Measurements from ENCODE around the gene TMUB1. TPM values are rescaled to one million over a fixed set of nuclear protein-coding genes. Genes with fewer than 3 reads are reported as not detected.
A peak's percentile ranks its signal among the peaks of the same experiment; 100 is the strongest.

The TMUB1 gene
- total and polyA plus RNA-seq, 9 of the 15 experiments (the other 6 are each of a cell fraction or from before 2014, with no cell fraction given), result 0.14 to 241 (median 74.1) TPM

GRCh38 chr7:151056283-151056665 is 27.0 kb downstream of the TMUB1 start (continued):
- peak; percentile 57 for TF ChIP-seq USF1 (CRISPR knock-in tag; IDR thresholded peaks at IDR 0.05)
- no peak for TF ChIP-seq HDGF (IDR thresholded peaks at IDR 0.05)
- TF ChIP-seq NR2C1 (IDR thresholded peaks at IDR 0.05), result no peak
- peak; percentile 84 for TF ChIP-seq NR2C1 (tag; IDR thresholded peaks at IDR 0.05)
- no peak for TF ChIP-seq NR2C2 (CRISPR knock-in tag; IDR thresholded peaks at IDR 0.05)
- peak; percentile 58; the same call in 1 of the 2 replicates for TF ChIP-seq NR2C2 (tag; IDR thresholded peaks at IDR 0.05)
- peak; percentile 39; the same call in 1 of the 2 replicates for TF ChIP-seq MBD2 (IDR thresholded peaks at IDR 0.05; ENCODE audit: borderline replicate concordance, low read depth)
- TF ChIP-seq SMARCB1 (IDR thresholded peaks at IDR 0.05; ENCODE audit: insufficient read length, low read depth), result no peak
- peak; percentile 53; the same call in 1 of the 2 replicates for TF ChIP-seq NFE2 (IDR thresholded peaks at IDR 0.05; ENCODE audit: low read depth)
- no peak for TF ChIP-seq JUNB (CRISPR knock-in tag; conservative IDR thresholded peaks at IDR 0.05)
- TF ChIP-seq L3MBTL2 (IDR thresholded peaks at IDR 0.05), result peak; percentile 93
- TF ChIP-seq XRCC4 (IDR thresholded peaks at IDR 0.05; ENCODE audit: extremely low read depth, insufficient read depth, insufficient read length), result no peak
- TF ChIP-seq TOE1 (IDR thresholded peaks at IDR 0.05; ENCODE audit: borderline replicate concordance), result no peak
- no peak; the same call in 1 of the 2 replicates for TF ChIP-seq TOE1 (CRISPR knock-in tag; IDR thresholded peaks at IDR 0.05; ENCODE audit: borderline replicate concordance, low read depth)
- TF ChIP-seq, protein P1, sequence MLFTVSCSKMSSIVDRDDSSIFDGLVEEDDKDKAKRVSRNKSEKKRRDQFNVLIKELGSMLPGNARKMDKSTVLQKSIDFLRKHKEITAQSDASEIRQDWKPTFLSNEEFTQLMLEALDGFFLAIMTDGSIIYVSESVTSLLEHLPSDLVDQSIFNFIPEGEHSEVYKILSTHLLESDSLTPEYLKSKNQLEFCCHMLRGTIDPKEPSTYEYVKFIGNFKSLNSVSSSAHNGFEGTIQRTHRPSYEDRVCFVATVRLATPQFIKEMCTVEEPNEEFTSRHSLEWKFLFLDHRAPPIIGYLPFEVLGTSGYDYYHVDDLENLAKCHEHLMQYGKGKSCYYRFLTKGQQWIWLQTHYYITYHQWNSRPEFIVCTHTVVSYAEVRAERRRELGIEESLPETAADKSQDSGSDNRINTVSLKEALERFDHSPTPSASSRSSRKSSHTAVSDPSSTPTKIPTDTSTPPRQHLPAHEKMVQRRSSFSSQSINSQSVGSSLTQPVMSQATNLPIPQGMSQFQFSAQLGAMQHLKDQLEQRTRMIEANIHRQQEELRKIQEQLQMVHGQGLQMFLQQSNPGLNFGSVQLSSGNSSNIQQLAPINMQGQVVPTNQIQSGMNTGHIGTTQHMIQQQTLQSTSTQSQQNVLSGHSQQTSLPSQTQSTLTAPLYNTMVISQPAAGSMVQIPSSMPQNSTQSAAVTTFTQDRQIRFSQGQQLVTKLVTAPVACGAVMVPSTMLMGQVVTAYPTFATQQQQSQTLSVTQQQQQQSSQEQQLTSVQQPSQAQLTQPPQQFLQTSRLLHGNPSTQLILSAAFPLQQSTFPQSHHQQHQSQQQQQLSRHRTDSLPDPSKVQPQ (CRISPR knock-in tag; IDR thresholded peaks at IDR 0.05; ENCODE audit: borderline replicate concordance), result no peak
- TF ChIP-seq, protein P2, sequence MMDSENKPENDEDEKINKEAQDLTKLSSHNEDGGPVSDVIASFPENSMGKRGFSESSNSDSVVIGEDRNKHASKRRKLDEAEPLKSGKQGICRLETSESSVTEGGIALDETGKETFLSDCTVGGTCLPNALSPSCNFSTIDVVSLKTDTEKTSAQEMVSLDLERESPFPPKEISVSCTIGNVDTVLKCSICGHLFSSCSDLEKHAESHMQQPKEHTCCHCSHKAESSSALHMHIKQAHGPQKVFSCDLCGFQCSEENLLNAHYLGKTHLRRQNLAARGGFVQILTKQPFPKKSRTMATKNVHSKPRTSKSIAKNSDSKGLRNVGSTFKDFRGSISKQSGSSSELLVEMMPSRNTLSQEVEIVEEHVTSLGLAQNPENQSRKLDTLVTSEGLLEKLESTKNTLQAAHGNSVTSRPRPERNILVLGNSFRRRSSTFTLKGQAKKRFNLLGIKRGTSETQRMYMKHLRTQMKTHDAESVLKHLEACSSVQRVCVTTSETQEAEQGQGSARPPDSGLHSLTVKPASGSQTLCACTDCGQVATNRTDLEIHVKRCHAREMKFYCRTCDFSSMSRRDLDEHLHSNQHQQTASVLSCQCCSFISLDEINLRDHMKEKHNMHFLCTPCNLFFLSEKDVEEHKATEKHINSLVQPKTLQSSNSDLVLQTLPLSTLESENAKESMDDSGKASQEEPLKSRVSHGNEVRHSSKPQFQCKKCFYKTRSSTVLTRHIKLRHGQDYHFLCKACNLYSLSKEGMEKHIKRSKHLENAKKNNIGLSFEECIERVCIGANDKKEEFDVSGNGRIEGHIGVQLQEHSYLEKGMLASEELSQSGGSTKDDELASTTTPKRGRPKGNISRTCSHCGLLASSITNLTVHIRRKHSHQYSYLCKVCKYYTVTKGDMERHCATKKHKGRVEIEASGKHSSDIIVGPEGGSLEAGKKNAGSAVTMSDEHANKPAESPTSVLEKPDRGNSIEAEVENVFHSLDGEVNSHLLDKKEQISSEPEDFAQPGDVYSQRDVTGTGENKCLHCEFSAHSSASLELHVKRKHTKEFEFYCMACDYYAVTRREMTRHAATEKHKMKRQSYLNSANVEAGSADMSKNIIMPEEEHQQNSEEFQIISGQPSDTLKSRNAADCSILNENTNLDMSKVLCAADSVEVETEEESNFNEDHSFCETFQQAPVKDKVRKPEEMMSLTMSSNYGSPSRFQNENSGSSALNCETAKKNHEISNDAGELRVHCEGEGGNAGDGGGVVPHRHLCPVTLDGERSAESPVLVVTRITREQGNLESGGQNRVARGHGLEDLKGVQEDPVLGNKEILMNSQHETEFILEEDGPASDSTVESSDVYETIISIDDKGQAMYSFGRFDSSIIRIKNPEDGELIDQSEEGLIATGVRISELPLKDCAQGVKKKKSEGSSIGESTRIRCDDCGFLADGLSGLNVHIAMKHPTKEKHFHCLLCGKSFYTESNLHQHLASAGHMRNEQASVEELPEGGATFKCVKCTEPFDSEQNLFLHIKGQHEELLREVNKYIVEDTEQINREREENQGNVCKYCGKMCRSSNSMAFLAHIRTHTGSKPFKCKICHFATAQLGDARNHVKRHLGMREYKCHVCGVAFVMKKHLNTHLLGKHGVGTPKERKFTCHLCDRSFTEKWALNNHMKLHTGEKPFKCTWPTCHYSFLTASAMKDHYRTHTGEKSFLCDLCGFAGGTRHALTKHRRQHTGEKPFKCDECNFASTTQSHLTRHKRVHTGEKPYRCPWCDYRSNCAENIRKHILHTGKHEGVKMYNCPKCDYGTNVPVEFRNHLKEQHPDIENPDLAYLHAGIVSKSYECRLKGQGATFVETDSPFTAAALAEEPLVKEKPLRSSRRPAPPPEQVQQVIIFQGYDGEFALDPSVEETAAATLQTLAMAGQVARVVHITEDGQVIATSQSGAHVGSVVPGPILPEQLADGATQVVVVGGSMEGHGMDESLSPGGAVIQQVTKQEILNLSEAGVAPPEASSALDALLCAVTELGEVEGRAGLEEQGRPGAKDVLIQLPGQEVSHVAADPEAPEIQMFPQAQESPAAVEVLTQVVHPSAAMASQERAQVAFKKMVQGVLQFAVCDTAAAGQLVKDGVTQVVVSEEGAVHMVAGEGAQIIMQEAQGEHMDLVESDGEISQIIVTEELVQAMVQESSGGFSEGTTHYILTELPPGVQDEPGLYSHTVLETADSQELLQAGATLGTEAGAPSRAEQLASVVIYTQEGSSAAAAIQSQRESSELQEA (IDR thresholded peaks at IDR 0.05; ENCODE audit: low read depth), result no peak
- 0 out of 2 replicates have a peak, but pooled peaks have one; percentile 31 for TF ChIP-seq PYGO2 (tag; IDR thresholded peaks at IDR 0.05)

All from K562 (cell line).